Prostate gland (tissue), 2 donors: ENCODE measurements around the gene HENMT1. TPM values are rescaled to one million over a fixed set of nuclear protein-coding genes. Genes with fewer than 3 reads are reported as not detected.
"Not testable (repeated sequence)": the region's sequence is repeated elsewhere in the genome, so short reads cannot be mapped to it uniquely, and the experiment has no call there.

Source experiments
- DNase-seq: peaks from one replicate; pipeline ENCODE4 v3.0.0-alpha.2; 2019; ENCODE audit warnings: low spot score
- H3K27ac ChIP-seq, 2 donors: fragments of 200-600 bp; sonication (generic); 2 replicates each; pipeline ENCODE4 v1.5.1; 2017 to 2019
- H3K27me3 ChIP-seq: fragments of 200-600 bp; sonication (generic); replicated peaks from 2 replicates; pipeline ENCODE4 v1.5.1; 2019; ENCODE audit not compliant: insufficient read depth
- H3K36me3 ChIP-seq, 2 donors: fragments of 200-600 bp; sonication (generic); 1 replicate in 1 of 2; 2 replicates in 1 of 2; pipeline versions ENCODE4 v1.5.1 to v1.8.1; 2017 to 2019
- H3K4me1 ChIP-seq: fragments of 200-600 bp; sonication (generic); replicated peaks from 2 replicates; pipeline ENCODE4 v1.5.1; 2019
- H3K4me3 ChIP-seq, 2 donors: fragments of 200-600 bp; sonication (generic); 2 replicates each; pipeline ENCODE4 v1.5.1; 2017 to 2019
- H3K9me3 ChIP-seq: fragments of 200-600 bp; sonication (generic); 2 replicates; pipeline ENCODE4 v1.5.1; 2017
- CTCF ChIP-seq, 4 experiments: fragments of 200-600 bp in 2 of 4; fragments of 450-650 bp in 2 of 4; sonication (generic) in 2 of 4; IDR thresholded peaks; 1 replicate in 3 of 4; 2 replicates in 1 of 4; pipeline ENCODE4 v1.5.1; 2016 to 2019; ENCODE audit warnings: antibody characterized with exemption in 4 of 4, mild to moderate bottlenecking in 2 of 4, moderate library complexity in 2 of 4
- POLR2A ChIP-seq: fragments of 450-650 bp; IDR thresholded peaks from one replicate; pipeline ENCODE4 v1.6.1; 2016; ENCODE audit warnings: antibody characterized with exemption, mild to moderate bottlenecking
- POLR2AphosphoS5 ChIP-seq: sonication (generic); formaldehyde crosslinking; IDR thresholded peaks from one replicate; pipeline ENCODE4 v1.6.1; 2017; ENCODE audit warnings: antibody characterized with exemption
- WGBS: methylation state at CpG from one replicate; pipeline ENCODE4 v1.1.5; 2018; 5-methylcytosine and 5-hydroxymethylcytosine counted together
- intact Hi-C: fragments of 100-400 bp; cut with DNase I; formaldehyde crosslinking; loops from one replicate; pipeline ENCODE4 v1.14.2; 2022
- total RNA-seq, 2 donors: library from RNA; depleted of rRNA; stranded (reverse); fragments of >200 nt; gene quantifications; one replicate each; pipeline ENCODE4 v1.1.0, GENCODE V29; 2016

Gene HENMT1
- 10 to 100 TPM in 1 of 2 donors, 1 to 10 TPM in 1; 2.5 to 22.1 TPM for total RNA-seq

- Histone ChIP-seq H3K27ac (peak within 1 kb of the TSS; percentile 76 to 80), H3K27me3 (no peaks in the 10 kb centered on the region), H3K9me3 (no peaks in the 10 kb centered on the region), H3K4me3 (peak within 1 kb of the TSS; percentile 49 to 66), H3K4me1 (no peaks in the 10 kb centered on the region), H3K36me3 (no peaks in the 10 kb centered on the region)
- 4% methylated on average over 49 of the region's 81 CpGs for WGBS
- TF ChIP-seq POLR2A, result peak; percentile 11
- no peak for TF ChIP-seq CTCF (IDR thresholded peaks at IDR 0.05)
- TF ChIP-seq POLR2AphosphoS5, result peak; percentile 36
- intact Hi-C loops, result no loop called here
- DNase-seq, result peak; percentile 15
Measured at GRCh38 chr1:108661030-108661609, at the start of gene HENMT1. HENMT1 (minus strand) TSS chr1:108661093; CDS start chr1:108659884, 1,209 bp downstream.

DNA sequence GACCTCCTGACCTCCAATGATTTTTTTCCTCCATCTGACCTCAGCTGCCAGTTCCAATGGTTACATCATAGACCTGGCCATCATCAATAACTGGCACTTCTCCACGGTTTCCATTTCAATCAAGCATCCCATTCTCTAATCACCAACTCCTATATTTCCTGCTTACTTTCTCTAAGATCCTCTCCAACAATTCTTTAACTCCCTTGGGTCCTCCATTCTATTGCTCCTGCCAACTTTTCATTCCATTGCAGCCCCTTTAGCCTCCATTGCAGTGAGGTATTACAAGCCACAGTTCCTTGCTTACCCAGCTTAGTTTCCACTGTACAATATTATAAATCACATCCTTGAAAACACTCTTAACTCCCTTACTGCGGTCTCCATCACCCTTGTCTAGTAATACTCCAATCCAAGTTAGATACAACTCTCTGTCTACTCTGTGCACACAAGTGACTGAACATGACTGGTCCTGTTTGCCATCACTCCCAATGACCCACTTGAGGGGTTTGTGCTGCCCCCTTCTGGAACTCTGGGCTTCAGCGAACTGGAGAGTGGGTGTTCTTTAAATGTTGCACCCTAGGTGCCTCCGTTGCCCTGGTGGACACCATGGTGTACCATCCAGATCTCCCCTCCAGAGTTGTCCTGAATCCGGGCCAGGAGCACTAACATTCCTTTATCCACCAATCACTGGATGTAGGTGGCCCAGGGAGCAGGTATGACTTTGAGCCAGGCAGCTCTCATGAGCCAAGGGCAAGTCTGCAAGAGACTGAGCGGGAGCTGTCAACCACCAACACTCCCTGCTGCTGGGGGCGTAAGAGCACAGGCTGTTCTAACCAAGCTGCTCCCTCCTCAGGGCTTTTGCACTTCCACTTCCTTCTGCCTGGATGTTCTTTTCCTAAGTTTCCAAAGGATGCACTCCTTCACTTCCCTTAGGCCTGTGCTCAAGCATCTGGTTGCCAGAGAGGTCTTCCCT, 48.1 kb upstream of the HENMT1 start:
- Histone ChIP-seq H3K27me3 (no peaks in the 10 kb centered on the region), H3K27ac (no peak overlapping the region), H3K36me3 (no peaks in the 10 kb centered on the region), H3K4me3 (no peak overlapping the region), H3K9me3 (no peaks in the 10 kb centered on the region), H3K4me1 (peaks cover 5% of the 10 kb centered on the region)
- WGBS, result 74% methylated on average over 7 of the region's 7 CpGs
- TF ChIP-seq CTCF (IDR thresholded peaks at IDR 0.05) (no peak), POLR2A (no peak), POLR2AphosphoS5 (no peak)
- DNase-seq, result no peak
- intact Hi-C loops, result no loop called here

DNA sequence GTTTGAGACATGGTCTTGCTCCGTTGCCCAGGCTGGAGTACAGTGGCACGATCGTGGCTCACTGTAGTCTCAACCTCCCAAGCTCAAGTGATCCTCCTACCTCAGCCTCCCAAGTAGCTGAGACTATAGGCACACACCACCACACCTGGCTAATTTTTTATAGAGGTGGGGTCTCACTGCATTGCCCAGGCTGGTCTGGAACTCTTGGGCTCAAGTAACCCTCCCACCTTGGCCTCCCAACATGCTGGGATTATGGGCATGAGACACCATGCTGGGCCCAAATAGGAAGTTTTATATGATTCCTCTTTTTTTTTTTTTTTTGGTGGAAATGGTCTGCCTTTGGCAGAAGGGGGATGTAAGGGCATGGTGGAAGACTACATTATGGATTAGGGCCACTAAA, 45.8 kb upstream of the HENMT1 start:
- Histone ChIP-seq H3K27me3 (no peaks in the 10 kb centered on the region), H3K4me1 (peaks cover 5% of the 10 kb centered on the region), H3K4me3 (no peak overlapping the region), H3K9me3 (no peaks in the 10 kb centered on the region), H3K36me3 (no peaks in the 10 kb centered on the region), H3K27ac (no peak overlapping the region)
- WGBS, result 96% methylated on average over 3 of the region's 3 CpGs
- DNase-seq, result no peak
- TF ChIP-seq CTCF (IDR thresholded peaks at IDR 0.05) (no peak), POLR2AphosphoS5 (no peak), POLR2A (no peak)
- intact Hi-C loops, result no loop called here

DNA sequence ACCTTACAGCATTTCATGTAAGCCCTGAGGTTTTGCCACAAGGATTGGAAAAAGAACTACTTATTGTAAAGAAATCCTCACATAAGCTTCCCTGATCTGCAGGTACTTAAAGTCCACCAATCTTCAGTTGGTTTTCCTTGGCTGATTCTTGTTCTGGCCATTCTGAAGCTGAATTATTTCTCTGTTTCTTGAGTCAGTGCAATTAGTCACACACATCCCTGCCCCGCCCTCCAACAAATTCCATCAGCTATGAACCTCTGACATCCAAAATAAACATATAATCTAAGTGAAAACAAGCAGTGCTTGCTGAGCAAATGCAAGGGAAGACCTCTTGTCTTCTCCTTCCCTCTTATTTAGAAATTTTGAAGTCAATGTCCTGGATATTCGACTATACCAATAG, 43.6 kb upstream of the HENMT1 start:
- DNase-seq, result no peak

DNA sequence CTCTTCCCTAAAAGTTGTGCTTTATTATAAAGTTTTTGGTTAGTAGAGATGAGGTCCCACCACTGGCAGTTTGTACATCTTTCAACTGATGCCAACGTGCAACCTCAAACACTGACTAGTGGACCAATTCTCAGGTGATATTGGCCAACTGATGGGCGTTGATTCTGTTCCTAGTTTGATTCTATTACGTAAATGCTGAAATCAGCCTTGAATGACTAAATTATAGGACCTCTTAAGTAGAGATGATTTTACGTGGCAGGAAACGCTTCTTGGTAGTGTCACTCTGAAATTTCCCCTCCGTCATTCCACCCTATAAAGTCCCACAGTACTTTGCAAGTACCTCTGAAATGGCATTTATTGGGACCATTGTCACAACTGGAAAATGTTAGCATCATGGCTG, 43.0 kb upstream of the HENMT1 start:
- no peaks in the 10 kb centered on the region for H3K36me3 ChIP-seq
- no peaks in the 10 kb centered on the region for H3K27me3 ChIP-seq
- 47% methylated on average over 6 of the region's 6 CpGs for WGBS
- TF ChIP-seq CTCF (IDR thresholded peaks at IDR 0.05) (no peak), POLR2A (no peak), POLR2AphosphoS5 (no peak)
- H3K4me3 ChIP-seq, result no peak overlapping the region
- no peak for DNase-seq
- H3K4me1 ChIP-seq, result peaks cover 5% of the 10 kb centered on the region
- no peaks in the 10 kb centered on the region for H3K9me3 ChIP-seq
- H3K27ac ChIP-seq, result no peak overlapping the region
- intact Hi-C loops, result no loop called here

More for the DNA sequence above, 43.6 kb upstream of the HENMT1 start:
- H3K27ac ChIP-seq, result no peak overlapping the region
- intact Hi-C loops, result no loop called here
- no peak overlapping the region for H3K4me3 ChIP-seq
- TF ChIP-seq POLR2AphosphoS5 (peak; percentile 8), POLR2A (no peak)
- H3K9me3 ChIP-seq, result no peaks in the 10 kb centered on the region
- H3K27me3 ChIP-seq, result no peaks in the 10 kb centered on the region
- H3K4me1 ChIP-seq, result peaks cover 5% of the 10 kb centered on the region
- 25% methylated on average over 2 of the region's 2 CpGs for WGBS
- H3K36me3 ChIP-seq, result no peaks in the 10 kb centered on the region

- H3K4me1 ChIP-seq, H3K27me3 ChIP-seq, H3K27ac ChIP-seq, H3K4me3 ChIP-seq, H3K36me3 ChIP-seq, DNase-seq, intact Hi-C loops, H3K9me3 ChIP-seq: not testable (repeated sequence)
- 87% methylated on average over 6 of the region's 6 CpGs for WGBS
Measured at GRCh38 chr1:108702109-108702508, 41.2 kb upstream of the HENMT1 start.
